NCI-H146 treated with DMSO at 0.1 percent for 48 hours (cell line): ENCODE results near the gene NFAT5.
"Not testable (repeated sequence)": the region's sequence is repeated elsewhere in the genome, so short reads cannot be mapped to it uniquely, and the experiment has no call there.

Source experiments
- DNase-seq: peaks from one replicate; lab custom pipeline; 2025; ENCODE audit not compliant: unreplicated experiment; lab: John Stamatoyannopoulos, UW

NFAT5 gene

DNA sequence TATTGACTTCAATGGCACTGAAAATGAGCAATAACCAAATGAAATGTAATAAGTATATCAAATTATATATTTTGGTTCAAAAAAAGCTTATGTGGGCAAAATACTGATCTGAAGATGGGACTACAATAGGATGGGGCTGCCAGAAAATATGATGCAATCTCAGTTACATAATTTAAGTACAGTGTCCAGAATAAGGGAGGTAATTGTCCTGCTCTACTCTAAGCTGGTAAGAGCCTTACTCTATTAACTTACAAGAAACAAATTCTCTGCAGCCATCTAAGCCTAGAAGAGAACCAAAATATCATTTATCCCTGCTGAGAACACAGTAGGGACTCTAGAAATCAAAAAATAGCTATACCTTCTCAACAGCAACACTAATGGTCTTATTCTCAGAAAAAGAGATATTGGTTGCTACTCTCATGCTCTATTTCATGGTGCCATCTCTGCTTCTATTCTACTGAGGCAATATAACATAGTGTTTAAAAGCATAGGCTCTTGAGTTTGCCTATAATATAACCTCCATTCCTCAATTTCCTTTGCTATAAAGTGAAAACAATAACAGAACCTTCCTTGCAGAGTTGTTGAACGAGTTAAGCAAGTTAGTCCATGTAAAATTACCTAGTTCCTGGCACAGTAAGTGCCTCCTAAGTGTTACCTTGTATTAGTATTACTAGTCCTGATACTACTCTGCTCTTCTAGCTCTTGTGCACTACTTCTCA is 140.6 kb downstream of the NFAT5 start:
- no peak for DNase-seq

DNA sequence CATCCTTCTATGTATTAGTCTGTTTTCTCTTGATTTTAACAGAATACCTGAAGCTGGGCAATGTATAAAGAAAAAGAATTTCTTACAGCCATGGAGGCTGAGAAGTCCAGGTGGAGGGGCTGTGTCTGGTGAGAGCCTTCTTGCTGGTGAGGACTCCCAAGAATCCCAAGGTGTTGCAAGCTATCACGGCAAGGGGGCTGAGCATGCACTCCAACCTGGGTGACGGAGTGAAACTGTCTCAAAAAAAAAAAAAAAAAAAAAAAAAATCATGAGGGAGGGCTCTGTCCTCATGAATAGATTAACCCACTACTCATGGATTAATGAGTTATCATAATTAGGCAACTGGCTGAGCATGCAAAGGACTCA is 141.2 kb downstream of the NFAT5 start:
- no peak for DNase-seq

DNA sequence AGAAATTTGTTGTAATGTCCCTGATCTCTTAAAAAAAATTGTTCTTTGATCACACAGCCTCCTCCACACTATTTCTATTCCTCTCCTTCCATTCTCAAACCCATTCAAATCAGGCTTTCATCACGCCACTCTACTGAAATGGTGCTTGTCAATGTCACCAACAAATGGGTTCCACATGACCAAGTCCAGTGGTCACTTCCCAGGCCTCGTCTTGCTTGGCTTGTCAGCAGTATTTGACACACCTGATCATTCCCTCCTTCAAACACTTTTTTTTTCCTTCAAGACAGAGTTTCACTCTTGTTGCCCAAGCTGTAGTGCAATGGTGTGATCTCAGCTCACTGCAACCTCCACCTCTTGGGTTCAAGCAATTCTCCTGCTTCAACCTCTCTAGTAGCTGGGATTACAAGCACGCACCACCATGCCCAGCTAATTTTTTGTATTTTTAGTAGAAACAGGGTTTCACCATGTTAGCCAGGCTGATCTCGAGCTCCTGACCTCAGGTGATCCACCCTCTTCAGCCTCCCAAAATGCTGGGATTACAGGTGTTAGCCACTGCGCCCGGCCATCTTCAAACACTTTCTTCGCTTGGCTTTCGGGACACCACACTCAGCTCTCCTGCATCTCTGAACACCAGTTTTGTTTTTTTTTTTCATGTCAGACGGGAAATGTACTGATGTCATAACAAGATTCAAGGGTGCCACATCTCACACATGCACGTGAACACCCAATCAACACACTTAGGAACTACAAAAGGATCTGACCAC is 142.3 kb downstream of the NFAT5 start:
- no peak for DNase-seq

DNA sequence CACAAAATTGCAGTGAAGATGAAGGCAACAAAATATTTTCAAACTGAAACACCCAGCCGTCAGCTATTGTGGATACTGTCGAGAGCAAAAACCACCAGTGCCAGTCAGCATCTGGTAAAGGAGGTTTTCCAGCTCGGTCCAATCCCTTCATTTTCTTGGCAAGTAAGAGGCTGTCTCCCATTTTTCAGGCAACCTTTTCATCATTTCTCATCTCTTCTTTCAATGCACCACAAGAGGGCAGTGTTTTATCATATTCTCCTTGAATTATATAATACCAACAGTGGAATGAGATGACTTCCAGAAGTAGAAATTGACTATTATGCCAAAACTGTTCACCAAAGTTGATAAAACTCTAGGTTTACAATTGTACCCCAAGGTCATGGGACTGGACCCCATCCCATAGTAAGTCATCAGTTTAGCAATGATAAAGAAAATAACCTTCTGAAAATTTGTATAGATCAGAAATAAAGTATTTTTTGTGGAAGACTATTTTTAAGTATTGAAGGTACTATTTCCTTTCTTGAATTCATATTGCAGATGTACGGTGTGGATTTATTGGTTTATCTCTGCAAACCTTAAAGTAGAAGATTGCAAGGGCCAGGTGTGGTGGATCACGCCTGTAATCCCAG is 143.8 kb downstream of the NFAT5 start:
- DNase-seq = peak; percentile 31

DNA sequence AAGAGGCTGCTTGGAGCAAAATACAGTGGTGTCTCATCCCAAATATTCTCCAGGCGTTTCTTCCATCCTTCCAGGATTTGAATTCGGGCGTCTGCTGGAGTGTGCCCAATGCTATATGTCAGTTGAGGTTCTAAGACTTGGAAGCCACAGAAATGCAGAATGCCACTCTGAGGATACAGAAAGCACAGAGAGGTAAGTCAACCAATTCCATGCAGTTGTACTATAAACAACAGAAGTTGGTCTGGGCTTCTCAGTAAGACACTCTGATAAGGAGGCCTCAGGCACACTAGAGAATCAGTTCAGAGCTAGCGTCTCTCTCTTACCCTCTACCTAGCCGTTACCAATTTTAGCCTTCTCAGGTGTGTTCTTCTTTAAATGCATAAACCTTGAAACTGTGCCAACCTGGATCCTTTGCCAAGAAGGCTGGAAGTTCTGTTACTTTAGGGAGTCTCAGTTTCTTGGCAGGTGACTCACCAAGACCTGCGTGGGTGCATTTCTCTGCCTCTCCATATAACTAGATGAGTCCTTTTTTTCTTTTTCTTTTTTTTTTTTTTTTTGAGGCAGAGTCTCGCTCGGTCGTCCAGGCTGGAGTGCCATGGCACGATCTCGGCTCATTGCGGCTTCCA is 145.5 kb downstream of the NFAT5 start:
- no peak for DNase-seq

DNA sequence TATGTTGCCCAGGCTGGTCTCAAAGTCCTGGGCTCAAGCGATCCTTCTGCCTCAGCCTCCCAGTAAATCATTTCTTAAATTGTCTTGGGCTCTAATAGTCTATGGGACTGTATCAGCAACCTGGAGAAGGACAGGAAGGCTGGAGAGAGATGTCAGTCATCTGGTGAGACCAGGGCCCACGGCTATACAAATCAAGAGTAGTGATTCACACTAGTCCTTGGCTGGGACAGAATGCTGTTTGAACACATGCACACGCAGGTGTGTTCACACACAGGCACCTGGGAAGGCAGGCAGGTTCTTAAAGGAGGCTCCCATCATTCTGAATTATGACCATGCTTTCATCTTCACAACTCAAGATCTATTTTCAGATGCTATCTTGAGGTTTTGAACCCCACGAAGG is 146.5 kb downstream of the NFAT5 start:
- DNase-seq = no peak

DNA sequence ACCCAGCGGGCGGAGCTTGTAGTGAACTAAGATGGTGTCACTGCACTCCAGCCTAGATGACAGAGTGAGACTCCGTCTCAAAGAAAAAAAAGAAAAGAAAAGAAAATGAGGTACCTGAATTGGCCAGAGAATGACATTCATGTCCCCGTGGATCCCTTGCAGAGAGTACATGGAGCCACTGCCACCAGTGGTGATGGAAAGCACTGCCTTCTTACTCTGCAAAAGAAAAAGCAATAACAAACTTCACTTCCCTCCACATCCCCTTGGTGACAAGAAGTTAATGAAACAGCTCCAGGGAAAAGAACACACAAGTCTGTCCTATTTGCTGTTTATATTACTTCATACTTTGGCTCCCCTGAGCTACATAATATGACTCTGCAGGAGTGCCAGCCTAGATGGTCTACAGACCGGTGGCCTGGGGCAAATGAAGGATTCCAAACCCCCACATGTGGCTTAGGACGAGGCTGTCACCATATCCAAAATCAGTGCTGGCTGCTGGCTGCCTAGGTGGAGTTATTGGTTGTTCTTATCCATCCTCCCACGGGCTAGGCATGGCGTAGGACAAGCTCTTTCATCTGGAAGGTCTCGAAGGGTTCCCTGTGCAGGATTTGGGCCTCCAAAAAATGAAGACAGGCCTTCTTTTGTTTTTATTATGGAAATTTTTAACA is 147.3 kb downstream of the NFAT5 start:
- no peak for DNase-seq

DNA sequence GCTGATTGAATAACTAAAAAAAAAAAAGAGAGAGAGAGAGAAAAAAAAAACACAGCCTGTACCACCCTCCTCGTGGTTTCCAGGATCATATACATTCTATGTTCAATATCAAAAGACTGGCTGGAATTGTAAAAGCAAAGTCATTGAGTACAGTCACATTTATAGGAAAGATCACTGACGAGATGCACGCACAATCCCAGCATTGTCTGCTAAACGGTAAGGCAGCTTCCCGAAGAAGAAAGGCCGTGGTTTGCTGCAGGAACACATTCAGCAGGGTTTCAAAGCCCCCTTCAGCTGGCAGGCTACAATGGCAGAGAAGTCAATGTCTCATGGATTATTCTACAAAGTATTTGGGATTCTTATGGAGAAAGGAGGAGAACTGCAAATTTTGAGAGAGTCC is 151.3 kb downstream of the NFAT5 start:
- DNase-seq = no peak

DNA sequence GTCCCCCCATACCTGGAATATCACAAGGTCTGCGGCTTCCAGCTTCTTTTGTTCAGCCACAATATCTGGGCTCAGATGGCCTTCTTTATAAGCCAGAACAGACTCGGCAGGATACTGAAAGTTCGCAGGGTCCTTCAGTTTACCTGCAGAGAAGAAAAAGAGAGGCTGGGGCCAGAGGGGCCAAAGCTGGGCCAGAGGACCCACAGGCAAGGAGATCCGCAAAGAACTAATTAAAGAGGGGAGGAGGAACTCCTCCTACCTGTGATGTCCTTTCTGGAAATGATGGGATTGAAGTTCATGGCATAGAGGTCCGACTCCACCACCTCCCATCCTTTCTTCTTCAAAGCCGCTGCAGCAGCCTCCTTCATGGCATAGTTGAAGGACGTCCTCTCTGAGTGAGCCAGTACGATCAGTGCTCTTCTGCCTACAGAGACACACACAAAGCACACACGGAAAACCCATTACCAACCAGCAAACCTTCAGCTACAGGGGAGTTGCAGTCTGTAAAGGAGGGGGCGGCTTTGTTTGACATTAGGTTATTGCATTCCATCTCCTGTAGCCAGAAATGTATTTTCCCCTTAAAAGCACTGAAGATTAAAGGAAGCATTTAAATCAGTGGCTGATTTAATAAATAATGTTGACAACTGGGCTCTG is 152.5 kb downstream of the NFAT5 start:
- no peak for DNase-seq

DNA sequence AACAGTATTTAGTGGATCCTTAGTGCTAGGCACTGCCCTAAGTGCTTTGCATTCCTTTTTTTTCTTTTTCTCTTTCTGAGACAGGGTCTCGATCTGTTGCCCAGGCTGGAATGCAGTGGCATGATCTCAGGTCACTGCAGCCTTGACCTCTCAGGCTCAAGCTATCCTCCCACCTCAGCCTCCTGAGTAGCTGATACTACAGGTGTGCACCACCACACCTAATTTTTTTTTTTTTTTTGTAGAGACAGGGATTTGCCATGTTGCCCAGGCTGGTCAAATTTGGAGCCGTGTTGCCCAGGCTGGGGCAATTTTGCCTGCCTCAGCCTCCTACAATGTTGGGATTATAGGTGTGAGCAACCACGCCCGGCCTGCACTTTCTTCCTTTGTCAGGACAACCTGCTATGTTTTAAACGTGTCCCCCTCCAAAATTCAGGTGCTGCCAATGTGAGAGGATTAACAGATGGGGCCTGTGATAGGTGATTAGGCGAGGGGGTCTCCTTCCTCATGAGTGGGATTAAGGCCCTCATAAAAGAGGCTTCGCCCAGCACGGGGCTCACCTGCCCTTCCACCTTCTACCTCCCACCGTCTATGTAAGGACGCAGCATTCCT is 155.2 kb downstream of the NFAT5 start:
- no peak for DNase-seq

DNA sequence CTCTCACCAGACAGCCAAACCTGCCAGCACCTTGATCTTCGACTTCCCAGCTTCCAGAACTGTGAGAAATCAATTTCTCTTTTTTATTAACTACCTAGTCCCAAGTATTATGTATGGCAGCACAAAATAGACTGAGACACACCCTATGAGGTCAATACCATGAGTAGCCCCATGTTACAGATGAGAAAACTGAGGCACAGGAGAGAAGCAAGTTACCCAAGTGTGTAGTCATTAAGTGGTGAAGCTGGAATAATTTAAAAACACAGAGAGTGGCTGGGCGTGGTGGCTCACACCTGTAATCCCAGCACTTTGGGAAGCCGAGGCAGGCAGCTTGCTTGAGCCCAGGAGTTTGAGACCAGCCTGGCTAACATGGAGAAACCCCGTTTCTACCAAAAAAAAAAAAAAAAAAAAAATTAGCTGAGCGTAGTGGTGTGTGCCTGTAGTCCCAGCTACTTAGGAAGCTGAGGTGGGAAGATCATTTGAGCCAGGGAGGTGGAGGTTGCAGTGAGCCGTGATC is 155.7 kb downstream of the NFAT5 start:
- no peak for DNase-seq

DNA sequence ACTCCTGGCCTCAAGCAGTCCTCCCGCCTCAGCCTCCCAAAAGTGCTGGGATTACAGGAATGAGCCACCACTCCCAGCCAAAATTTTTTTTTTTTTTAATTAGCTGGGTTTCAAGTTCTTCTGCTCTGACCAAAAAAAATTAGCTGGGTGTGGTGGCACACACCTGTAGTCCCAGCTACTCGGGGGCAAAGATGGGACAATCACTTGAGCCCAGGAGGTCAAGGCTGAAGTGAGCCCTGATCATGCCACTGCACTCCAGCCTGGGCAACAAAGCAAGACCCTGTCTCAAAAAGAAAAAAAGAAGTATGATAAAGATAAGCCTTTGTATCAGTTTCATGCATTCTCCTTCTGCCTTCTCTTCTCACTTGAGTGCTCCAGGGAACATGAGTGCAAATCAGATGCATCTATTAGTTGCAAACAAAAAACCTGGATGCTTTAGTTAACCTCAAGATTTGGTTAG is 158.7 kb downstream of the NFAT5 start:
- no peak for DNase-seq

DNA sequence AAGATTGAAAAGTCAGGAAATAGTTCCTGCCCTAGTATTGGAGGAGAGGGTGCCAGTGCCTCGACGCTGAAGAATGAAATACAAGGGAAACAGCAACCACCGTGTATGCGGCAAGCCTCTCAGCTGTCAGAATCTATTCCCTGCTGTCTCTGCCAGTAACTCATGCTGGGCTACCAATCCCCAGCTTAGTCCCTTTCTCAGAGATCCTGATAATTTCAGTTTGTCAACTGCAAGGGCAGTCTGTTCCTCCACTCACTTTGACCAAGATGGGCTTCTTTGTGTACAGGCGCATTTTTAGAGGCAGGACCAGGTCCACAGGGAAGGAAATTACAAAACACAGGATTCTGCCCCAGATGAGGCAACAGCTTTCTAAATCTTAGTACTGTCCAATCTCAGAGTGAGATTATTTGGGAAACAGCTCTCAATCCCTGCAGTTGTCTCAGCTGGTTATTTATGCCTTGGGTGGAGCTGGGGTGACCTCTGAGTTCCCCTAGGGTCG is 159.3 kb downstream of the NFAT5 start:
- DNase-seq = no peak

DNA sequence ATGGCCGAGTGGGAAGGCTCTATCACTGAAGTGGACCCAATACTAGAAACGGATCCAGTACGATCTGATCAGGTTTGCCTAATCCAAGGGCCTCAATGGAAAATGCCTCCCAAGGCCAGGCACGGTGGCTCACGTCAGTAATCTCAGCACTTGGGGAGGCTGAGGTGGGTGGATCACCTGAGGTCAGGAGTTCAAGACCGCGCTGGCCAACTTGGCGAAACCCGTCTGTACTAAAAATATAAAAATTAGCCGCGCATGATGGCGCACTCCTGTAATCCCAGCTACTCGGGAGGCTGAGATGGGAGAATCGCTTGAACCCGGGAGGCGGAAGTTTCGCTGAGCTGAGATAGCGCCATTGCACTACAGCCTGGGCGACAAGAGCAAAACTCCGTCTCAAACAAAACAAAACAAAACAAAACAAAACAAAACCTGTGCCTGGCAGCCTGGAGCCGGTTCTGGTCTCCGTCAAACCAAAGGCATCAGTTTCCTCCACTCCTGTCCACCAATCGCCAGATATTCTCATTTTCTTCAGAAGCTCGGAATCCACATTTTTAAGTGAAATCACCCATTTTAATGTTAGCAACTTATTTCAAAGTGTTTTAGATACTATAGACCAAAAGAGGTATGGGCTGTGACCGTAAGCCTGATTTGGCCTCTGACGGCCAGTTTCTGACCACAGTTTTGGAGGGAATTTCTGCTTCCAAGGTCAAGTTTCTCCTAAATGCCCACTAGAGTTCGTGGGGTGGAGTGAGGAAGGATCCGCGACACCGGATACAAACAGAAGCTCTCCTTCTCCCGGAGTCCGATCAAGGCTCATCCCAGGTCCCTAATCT is 159.9 kb downstream of the NFAT5 start:
- DNase-seq = no peak

DNA sequence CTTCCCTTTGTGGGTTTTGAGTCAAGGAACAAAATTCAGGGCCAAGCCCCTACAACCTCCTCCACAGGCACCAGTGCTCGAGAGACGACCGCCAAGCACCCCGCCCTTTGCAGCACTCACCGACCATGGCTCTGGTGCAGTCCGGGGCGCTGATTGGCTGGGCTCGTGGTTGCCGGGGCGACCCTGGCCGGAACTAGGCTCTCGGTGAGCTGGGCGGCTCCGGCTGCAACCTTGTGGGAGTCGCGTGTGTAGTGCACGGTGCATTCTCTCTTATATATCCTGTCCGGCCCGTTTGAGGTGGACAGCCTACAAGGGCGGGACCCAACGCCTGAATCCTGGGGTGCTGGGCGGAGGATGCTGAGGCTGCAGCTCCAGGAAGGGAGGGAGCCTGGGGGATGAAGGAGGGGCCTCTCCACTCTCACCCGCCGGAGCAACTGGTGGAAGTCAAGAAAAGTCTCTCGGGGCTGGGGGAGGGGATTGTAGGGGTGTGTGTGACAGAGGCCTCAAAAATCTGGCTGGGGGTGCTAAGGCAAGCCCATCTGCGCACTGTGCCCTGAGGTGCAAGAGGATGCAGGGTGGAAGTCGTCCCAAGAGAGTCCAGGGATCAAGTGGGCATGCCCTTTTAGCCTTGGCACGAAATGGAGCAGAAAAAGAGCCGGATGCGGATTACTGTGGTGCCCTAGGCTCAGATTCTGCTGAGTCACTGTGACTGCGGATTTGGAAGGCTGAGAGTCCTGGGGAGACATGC is 160.7 kb downstream of the NFAT5 start, which contains the start of gene NQO1:
TSS of gene NQO1 (minus strand) at position 248 of the 748 bp plus-strand sequence. CDS start at position 127, 121 bp downstream.
- peak; percentile 84 for DNase-seq

DNA sequence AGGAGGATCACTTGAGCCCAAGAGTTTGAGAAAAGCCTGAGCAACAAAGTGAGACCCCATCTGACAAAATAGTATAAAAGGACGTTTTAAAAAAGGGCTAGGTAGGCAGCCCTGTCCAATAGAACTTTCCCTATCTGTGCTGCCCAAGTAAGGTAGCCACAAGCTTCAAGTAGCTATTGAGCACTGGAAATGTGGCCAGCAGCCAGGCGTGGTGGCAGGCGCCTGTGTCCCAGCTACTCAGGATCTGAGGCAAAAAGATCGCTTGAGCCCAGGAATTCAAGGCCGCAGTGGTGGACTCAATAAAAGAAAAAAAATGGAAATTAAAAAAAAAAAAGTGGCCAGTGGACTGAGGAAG is 162.1 kb downstream of the NFAT5 start:
- DNase-seq = no peak

DNA sequence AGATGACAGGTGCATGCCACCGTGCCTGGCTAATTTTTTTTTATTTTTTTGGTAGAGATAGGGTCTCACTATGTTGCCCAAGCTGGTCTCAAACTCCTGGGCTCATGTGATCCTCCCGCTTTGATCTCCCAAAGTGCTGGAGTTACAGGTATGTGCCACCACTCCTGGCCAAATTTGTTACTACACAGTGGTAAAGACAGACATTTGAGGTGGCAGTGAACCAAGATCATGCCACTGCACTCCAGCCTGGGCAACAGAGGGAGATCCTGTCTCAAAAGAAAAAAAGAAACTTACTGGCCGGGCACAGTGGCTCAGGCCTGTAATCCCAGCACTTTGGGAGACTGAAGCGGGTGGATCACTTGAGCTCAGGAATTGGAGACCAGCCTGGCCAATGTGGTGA is 163.3 kb downstream of the NFAT5 start:
- DNase-seq = not testable (repeated sequence)

DNA sequence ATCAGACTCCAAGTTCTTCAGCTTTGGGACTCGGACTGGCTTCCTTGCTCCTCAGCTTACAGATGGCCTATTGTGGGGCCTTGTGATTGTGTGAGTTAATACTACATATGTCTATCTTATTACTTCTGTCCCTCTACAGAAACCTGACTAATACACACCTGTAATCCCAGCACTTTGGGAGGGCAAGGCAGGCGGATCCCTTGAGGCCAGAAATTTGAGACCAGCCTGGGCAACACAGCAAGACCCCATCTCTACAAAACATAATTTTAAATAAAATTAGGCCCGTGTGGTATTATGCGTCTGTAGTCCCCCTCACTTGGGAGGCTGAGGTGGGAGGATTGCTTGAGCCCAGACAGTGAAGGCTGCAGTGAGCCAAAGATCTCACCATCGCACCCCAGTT is 165.5 kb downstream of the NFAT5 start:
- DNase-seq = not testable (repeated sequence)
